Mucosa of descending colon (tissue), 3 donors: ENCODE results near the gene GALNT1. TPM values are rescaled to one million over a fixed set of nuclear protein-coding genes. Genes with fewer than 3 reads are reported as not detected.

Source experiments
- ATAC-seq: fragments of 200-7000 bp; cut with Tn5 transposase; one replicate; pipeline ENCODE4 v1.9.1; 2020; ENCODE audit warnings: mild to moderate bottlenecking, moderate library complexity
- DNase-seq, 3 donors: peaks; one replicate each; pipeline ENCODE4 v3.0.0-alpha.2; 2020
- H3K36me3 ChIP-seq: fragments of 200-600 bp; one replicate; pipeline ENCODE4 v1.8.0; 2021; ENCODE audit warnings: low read depth, mild to moderate bottlenecking
- H3K4me1 ChIP-seq: fragments of 200-600 bp; one replicate; pipeline ENCODE4 v1.8.0; 2021; ENCODE audit warnings: low read depth, mild to moderate bottlenecking
- H3K4me3 ChIP-seq: fragments of 200-600 bp; one replicate; pipeline ENCODE4 v1.8.0; 2021; ENCODE audit warnings: mild to moderate bottlenecking
- H3K9me3 ChIP-seq: fragments of 200-600 bp; one replicate; pipeline ENCODE4 v1.8.0; 2021; ENCODE audit warnings: mild to moderate bottlenecking
- intact Hi-C, 2 donors: fragments of 100-400 bp; cut with DNase I in 1 of 2; cut with micrococcal nuclease in 1 of 2; formaldehyde crosslinking; loops; one replicate each; pipeline versions ENCODE4 v1.11.0 to v1.11.1; 2022; cut with DNase I, micrococcal nuclease
- total RNA-seq, 3 donors: library from RNA; stranded (reverse); fragmentation: NEBNext Ultra II Directional in 2 of 3; extraction: Animal tissue kit (Norgen Biotek cat#: 25700) in 2 of 3; gene quantifications; one replicate each; pipeline versions ENCODE4 v1.2.1 to v1.2.4, GENCODE V29; 2021 to 2023
- TF ChIP-seq, protein P1 (sequence below): fragments of 200-600 bp; IDR thresholded peaks from one replicate; pipeline ENCODE4 v1.8.0; 2022; ENCODE audit warnings: antibody characterized with exemption, mild to moderate bottlenecking
- donor health status: DM: no; HTN: no; CAD: no; lungs with moderate emphysema.
- donor health status: DM: no; HTN: no; CAD: no.
- donor health status: DM: no; HTN: yes; CAD: no.

Gene GALNT1
- total RNA-seq, 3 donors from 2014 or later, result 82.7 to 118 (median 109) TPM

- DNase-seq (no peak), ATAC-seq (no peak)
- TF ChIP-seq, protein P1, sequence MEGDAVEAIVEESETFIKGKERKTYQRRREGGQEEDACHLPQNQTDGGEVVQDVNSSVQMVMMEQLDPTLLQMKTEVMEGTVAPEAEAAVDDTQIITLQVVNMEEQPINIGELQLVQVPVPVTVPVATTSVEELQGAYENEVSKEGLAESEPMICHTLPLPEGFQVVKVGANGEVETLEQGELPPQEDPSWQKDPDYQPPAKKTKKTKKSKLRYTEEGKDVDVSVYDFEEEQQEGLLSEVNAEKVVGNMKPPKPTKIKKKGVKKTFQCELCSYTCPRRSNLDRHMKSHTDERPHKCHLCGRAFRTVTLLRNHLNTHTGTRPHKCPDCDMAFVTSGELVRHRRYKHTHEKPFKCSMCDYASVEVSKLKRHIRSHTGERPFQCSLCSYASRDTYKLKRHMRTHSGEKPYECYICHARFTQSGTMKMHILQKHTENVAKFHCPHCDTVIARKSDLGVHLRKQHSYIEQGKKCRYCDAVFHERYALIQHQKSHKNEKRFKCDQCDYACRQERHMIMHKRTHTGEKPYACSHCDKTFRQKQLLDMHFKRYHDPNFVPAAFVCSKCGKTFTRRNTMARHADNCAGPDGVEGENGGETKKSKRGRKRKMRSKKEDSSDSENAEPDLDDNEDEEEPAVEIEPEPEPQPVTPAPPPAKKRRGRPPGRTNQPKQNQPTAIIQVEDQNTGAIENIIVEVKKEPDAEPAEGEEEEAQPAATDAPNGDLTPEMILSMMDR, result no peak
- Histone ChIP-seq H3K4me3 (no peak overlapping the region), H3K9me3 (no peaks in the 10 kb centered on the region), H3K36me3 (no peaks in the 10 kb centered on the region), H3K4me1 (no peaks in the 10 kb centered on the region)
- intact Hi-C loops, result no loop called here
Measured at GRCh38 chr18:35680139-35680551, 98.6 kb downstream of the GALNT1 start.

DNA sequence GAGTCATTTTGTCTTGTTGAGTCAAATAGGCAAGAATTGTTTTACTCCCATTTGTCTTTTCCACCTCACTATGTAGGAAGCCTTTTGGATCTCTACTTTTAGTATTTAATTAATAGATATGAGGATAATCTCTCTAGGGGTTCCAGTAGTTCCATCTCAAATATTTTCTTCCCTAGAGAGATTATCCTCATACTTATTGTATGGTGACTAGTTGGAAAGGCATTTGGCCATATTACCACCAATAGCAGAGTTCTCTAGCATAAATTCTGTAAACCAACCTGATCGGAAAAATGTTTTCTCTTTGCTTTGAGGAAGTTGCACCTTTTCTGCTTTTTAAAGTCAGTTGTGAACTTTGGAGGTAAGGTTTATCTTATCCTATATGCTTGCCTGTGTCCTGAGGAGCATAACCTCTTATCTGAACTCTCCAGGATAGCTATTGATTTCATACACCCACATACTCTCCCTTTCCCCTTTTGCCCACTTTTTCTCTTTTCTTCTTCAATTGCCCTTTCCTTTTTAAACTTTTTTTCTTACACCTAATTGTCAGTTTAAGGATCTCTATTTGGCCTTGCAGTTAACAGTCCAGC lies 100.8 kb downstream of the GALNT1 start:
- ATAC-seq (no peak), DNase-seq (no peak)
- no peaks in the 10 kb centered on the region for H3K36me3 ChIP-seq
- no peaks in the 10 kb centered on the region for H3K9me3 ChIP-seq
- H3K4me3 ChIP-seq, result no peak overlapping the region
- TF ChIP-seq, protein P1, result no peak
- H3K4me1 ChIP-seq, result no peaks in the 10 kb centered on the region
- intact Hi-C loops, result no loop called here

GRCh38 chr18:35683021-35683420 lies 101.5 kb downstream of the GALNT1 start:
- H3K4me3 ChIP-seq, result no peak overlapping the region
- ATAC-seq (no peak), DNase-seq (no peak)
- no peaks in the 10 kb centered on the region for H3K4me1 ChIP-seq
- H3K9me3 ChIP-seq, result no peaks in the 10 kb centered on the region
- H3K36me3 ChIP-seq, result no peaks in the 10 kb centered on the region
- intact Hi-C loops, result no loop called here
- TF ChIP-seq, protein P1, result no peak

GRCh38 chr18:35688757-35689156 lies 107.2 kb downstream of the GALNT1 start:
- H3K9me3 ChIP-seq, result no peaks in the 10 kb centered on the region
- ATAC-seq, result no peak
- no peak for DNase-seq
- no peaks in the 10 kb centered on the region for H3K36me3 ChIP-seq
- intact Hi-C loops, result no loop called here
- H3K4me3 ChIP-seq, result no peak overlapping the region
- no peaks in the 10 kb centered on the region for H3K4me1 ChIP-seq
- TF ChIP-seq, protein P1, result no peak

DNA sequence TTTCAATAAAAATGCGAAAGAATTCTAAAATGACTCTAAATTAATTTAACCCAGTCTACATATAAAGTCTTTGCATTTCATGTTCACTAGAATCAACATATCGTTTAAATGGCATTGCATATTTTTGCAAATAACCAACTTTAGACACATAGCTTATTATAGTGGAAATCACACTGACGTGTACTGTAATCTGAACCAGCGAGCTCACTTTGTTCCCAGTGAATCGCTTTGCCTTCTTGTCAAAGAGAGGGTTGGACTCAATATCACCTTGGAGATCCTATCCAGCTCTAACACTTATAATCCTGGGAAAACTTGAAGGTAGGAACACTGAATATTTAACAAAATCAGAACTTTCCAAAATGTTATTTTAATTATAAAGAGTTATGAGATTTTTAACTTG lies 108.2 kb downstream of the GALNT1 start:
- H3K9me3 ChIP-seq, result no peaks in the 10 kb centered on the region
- intact Hi-C loops, result no loop called here
- DNase-seq (no peak), ATAC-seq (no peak)
- TF ChIP-seq, protein P1, result no peak
- H3K36me3 ChIP-seq, result no peaks in the 10 kb centered on the region
- H3K4me3 ChIP-seq, result no peak overlapping the region
- no peaks in the 10 kb centered on the region for H3K4me1 ChIP-seq

DNA sequence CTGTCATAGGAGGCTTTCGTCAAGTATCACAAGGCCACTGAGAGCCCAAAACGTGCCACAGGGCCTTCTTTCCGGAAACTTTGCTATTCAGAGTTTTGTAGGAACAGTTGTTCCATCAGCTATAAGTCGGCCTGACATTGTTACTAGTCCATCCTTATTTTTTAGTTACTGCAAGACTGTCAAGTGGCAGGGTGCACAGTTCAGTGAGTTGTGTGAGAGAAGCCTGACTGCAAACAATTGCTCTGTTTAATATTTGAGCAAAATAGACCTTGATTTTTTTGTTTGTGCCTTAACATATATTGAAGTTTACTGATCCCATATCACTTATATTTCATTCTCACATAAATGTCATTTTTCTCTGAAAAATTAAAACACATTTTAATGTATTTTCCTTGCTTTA lies 110.1 kb downstream of the GALNT1 start:
- TF ChIP-seq, protein P1, result no peak
- intact Hi-C loops, result no loop called here

More for the DNA sequence above, 110.1 kb downstream of the GALNT1 start:
- H3K36me3 ChIP-seq, result no peaks in the 10 kb centered on the region
- no peaks in the 10 kb centered on the region for H3K4me1 ChIP-seq
- H3K9me3 ChIP-seq, result no peaks in the 10 kb centered on the region
- no peak for DNase-seq
- ATAC-seq, result no peak
- no peak overlapping the region for H3K4me3 ChIP-seq
